Common myeloid progenitor, CD34-positive (primary cell): Measurements from ENCODE around the gene RBMXL3. TPM values are rescaled to one million over a fixed set of nuclear protein-coding genes. Genes with fewer than 3 reads are reported as not detected.

ENCODE experiments used
- CTCF ChIA-PET: fragments of 350-600 bp; sonication (Branson Sonifier 250); formaldehyde crosslinking; loops from one replicate; lab custom pipeline; 2021; ENCODE audit warnings: antibody characterized with exemption; lab: Charles Lee
- POLR2A ChIA-PET: fragments of 350-600 bp; sonication (Branson Sonifier 250); formaldehyde crosslinking; loops from one replicate; lab custom pipeline; 2021; ENCODE audit warnings: antibody characterized with exemption; lab: Charles Lee
- DNase-seq, 3 donors: peaks; one replicate each; pipeline versions ENCODE4 v3.0.0 to v3.0.0-alpha.2; 2013
- H3K27ac ChIP-seq, 2 experiments: 1 replicate in 1 of 2; 2 replicates in 1 of 2; pipeline ENCODE4 v1.7.0; 2013; ENCODE audit warnings: inconsistent platforms in 2 of 2, low read length in 2 of 2, mild to moderate bottlenecking in 2 of 2, low read depth in 1 of 2, moderate library complexity in 1 of 2; ENCODE audit not compliant: severe bottlenecking in 2 of 2, insufficient read depth in 1 of 2, poor library complexity in 1 of 2
- H3K27me3 ChIP-seq, 5 experiments: replicated peaks in 2 of 5; 1 replicate in 3 of 5; 2 replicates in 2 of 5; pipeline versions ENCODE4 v1.6.1 to v1.7.0; 2013; ENCODE audit warnings: low read length in 4 of 5, mild to moderate bottlenecking in 2 of 5, moderate library complexity in 2 of 5, inconsistent platforms in 1 of 5; ENCODE audit not compliant: insufficient read depth in 5 of 5, control insufficient read depth in 4 of 5
- H3K36me3 ChIP-seq, 4 experiments: 1 replicate in 2 of 4; 2 replicates in 2 of 4; pipeline versions ENCODE4 v1.6.1 to v1.7.0; 2013; ENCODE audit warnings: low read length in 3 of 4, control low read depth in 1 of 4, mild to moderate bottlenecking in 1 of 4; ENCODE audit not compliant: control insufficient read depth in 4 of 4, insufficient read depth in 4 of 4
- H3K4me1 ChIP-seq, 4 experiments: 1 replicate in 3 of 4; 2 replicates in 1 of 4; pipeline versions ENCODE4 v1.6.1 to v1.7.1; 2013; ENCODE audit warnings: low read length in 3 of 4, mild to moderate bottlenecking in 3 of 4, control low read depth in 1 of 4, inconsistent platforms in 1 of 4, moderate library complexity in 1 of 4; ENCODE audit not compliant: control insufficient read depth in 4 of 4, insufficient read depth in 4 of 4; ENCODE audit errors: control extremely low read depth in 1 of 4
- H3K4me3 ChIP-seq, 7 experiments: 1 replicate in 4 of 7; 2 replicates in 3 of 7; pipeline versions ENCODE4 v1.5.1 to v1.7.0; 2013; ENCODE audit warnings: mild to moderate bottlenecking in 7 of 7, low read length in 6 of 7, moderate library complexity in 6 of 7, inconsistent platforms in 2 of 7, low read depth in 2 of 7, control low read depth in 1 of 7; ENCODE audit not compliant: insufficient read depth in 4 of 7, control insufficient read depth in 1 of 7; ENCODE audit errors: extremely low read depth in 1 of 7
- H3K9me3 ChIP-seq, 5 experiments: 1 replicate in 4 of 5; 2 replicates in 1 of 5; pipeline versions ENCODE4 v1.6.1 to v1.7.1; 2013; ENCODE audit warnings: low read length in 4 of 5, mild to moderate bottlenecking in 2 of 5, inconsistent platforms in 1 of 5, low read depth in 1 of 5, moderate library complexity in 1 of 5; ENCODE audit not compliant: control insufficient read depth in 4 of 5, insufficient read depth in 2 of 5; ENCODE audit errors: control extremely low read depth in 1 of 5
- WGBS: methylation state at CpG from one replicate; pipeline ENCODE4 v1.1.5; 2013; ENCODE audit not compliant: insufficient coverage; 5-methylcytosine and 5-hydroxymethylcytosine counted together
- polyA plus RNA-seq: library from polyadenylated mRNA; unstranded; fragments of 120-200 nt; gene quantifications from one replicate; pipeline ENCODE4 v1.2.1, GENCODE V29; 2013

The RBMXL3 gene
- not detected for polyA plus RNA-seq

GRCh38 chrX:115189110-115189509 lies at the start of gene RBMXL3:
Gene RBMXL3 (plus strand): TSS chrX:115189410. CDS start chrX:115189442, 32 bp downstream.
- no peak for DNase-seq

DNA sequence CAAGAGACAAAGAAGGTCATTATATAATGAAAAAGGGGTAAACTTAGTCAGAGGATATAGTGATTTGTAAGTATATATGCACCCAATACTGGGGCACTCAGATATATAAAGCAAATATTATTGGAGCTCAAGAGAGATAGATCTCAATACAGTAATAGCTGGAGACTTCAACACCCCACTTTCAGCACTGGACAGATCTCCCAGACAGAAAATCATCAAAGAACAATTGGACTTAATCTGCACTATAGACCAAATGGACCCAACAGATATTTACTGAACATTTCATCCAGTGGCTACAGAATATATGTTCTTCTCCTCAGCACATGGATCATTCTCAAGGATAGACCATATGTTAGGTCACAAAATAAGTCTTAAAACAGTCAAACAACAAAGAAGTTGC lies 47.2 kb upstream of the RBMXL3 start:
- H3K4me1 ChIP-seq = no peaks in the 10 kb centered on the region
- H3K4me3 ChIP-seq = no peak overlapping the region
- H3K9me3 ChIP-seq = no peaks in the 10 kb centered on the region
- POLR2A ChIA-PET = no interaction called here
- CTCF ChIA-PET = interaction anchor here (1.1 kb wide), 1 partner anchor 11 kb away, joined by 3 read pairs; no protein-coding TSS in a partner anchor
- no peak overlapping the region for H3K27ac ChIP-seq
- H3K36me3 ChIP-seq = peaks cover 0 to 2% (median 0%) of the 10 kb centered on the region in 4 experiments
- DNase-seq = no peak
- H3K27me3 ChIP-seq = peaks cover 0 to 3% (median 0%) of the 10 kb centered on the region in 5 experiments

More at GRCh38 chrX:115189110-115189509, at the start of gene RBMXL3:
- POLR2A ChIA-PET = no interaction called here
- CTCF ChIA-PET = no interaction called here
- WGBS = 91% methylated on average over 16 of the region's 16 CpGs
- no peak within 1 kb of the TSS for H3K4me3 ChIP-seq
- no peaks in the 10 kb centered on the region for H3K27me3 ChIP-seq
- H3K36me3 ChIP-seq = no peaks in the 10 kb centered on the region
- H3K9me3 ChIP-seq = peaks cover 0 to 20% (median 4%) of the 10 kb centered on the region in 5 experiments
- no peaks in the 10 kb centered on the region for H3K4me1 ChIP-seq
- no peak within 1 kb of the TSS for H3K27ac ChIP-seq

DNA sequence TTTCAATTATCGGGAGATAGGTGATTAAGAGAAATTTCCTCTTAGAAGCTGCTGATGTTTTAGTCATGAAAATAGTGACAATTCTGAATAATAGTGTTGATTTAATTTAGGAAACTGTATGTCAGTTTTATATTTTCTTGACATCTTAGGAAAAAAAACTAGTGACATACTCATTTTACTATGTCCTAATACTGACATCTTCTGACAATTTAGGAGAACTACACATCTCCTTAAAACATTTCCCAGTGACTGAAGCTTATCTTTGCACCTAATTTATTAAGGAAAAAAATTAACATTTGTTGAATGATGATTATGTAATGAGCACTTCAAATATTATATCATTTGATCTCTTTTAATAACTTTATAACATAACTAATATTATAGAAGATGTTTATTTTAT lies 42.0 kb upstream of the RBMXL3 start:
- Histone ChIP-seq H3K4me3 (no peak overlapping the region), H3K9me3 (no peaks in the 10 kb centered on the region), H3K27me3 (peaks cover 0 to 5% (median 0%) of the 10 kb centered on the region in 5 experiments), H3K27ac (no peak overlapping the region), H3K36me3 (no peaks in the 10 kb centered on the region), H3K4me1 (no peaks in the 10 kb centered on the region)
- WGBS = no CpG with 5 or more reads among the region's 1 CpG
- DNase-seq = peak; percentile 2 to 44 (median 30)
- CTCF ChIA-PET = interaction anchor here (0.8 to 1.3 kb wide), 3 partner anchors 129 to 522 kb away, joined by 3 to 5 read pairs (median 3); no protein-coding TSS in a partner anchor
- POLR2A ChIA-PET = no interaction called here

DNA sequence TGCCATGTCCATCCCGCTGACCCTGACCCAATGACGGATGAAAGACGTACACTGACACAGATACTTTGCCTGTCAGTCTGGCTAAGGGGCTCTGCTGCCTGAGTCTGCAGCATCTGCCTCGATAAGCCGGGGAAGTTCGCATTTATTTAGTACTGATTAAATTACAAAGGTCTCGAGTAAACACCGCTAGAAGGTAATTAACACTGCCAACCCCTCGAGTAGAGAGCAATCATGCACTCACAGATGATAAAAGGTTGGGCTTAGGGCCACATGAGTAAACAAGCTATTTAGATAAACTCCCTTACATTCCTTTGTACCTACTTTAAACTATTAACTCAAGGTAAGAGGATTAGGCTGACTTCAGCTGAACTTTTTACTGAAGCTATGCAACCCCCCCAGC lies 16.0 kb upstream of the RBMXL3 start:
- no peak for DNase-seq
- H3K9me3 ChIP-seq = no peaks in the 10 kb centered on the region
- H3K27ac ChIP-seq = no peak overlapping the region
- WGBS = 81% methylated on average over 9 of the region's 9 CpGs
- no peaks in the 10 kb centered on the region for H3K36me3 ChIP-seq
- no peaks in the 10 kb centered on the region for H3K4me1 ChIP-seq
- ChIA-PET POLR2A (no interaction called here), CTCF (no interaction called here)
- no peak overlapping the region for H3K4me3 ChIP-seq
- H3K27me3 ChIP-seq = no peaks in the 10 kb centered on the region

DNA sequence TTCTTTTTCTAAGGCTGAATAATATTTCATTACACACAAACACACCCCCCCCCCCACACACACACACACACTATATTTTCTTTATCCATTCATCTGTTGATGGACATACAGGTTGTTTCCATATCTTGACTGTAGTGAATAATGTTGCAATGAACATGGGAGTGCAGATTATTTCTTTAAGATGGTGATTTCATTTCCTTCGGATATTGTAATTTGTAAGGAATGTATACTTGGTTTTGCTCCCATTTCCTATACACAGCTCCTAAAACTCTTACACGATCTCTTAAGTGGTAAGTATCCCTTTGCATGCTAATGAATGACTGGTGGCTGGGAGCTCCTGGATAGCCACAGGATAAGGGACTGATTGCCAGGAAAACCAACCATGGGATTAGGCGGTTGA lies 14.7 kb upstream of the RBMXL3 start:
- H3K27me3 ChIP-seq = no peaks in the 10 kb centered on the region
- no peak overlapping the region for H3K4me3 ChIP-seq
- no peaks in the 10 kb centered on the region for H3K9me3 ChIP-seq
- H3K36me3 ChIP-seq = no peaks in the 10 kb centered on the region
- H3K27ac ChIP-seq = no peak overlapping the region
- WGBS = 83% methylated on average over 1 of the region's 3 CpGs
- H3K4me1 ChIP-seq = no peaks in the 10 kb centered on the region
- CTCF ChIA-PET = no interaction called here
- POLR2A ChIA-PET = no interaction called here
- no peak for DNase-seq

GRCh38 chrX:115177932-115178331 lies 11.3 kb upstream of the RBMXL3 start:
- Histone ChIP-seq H3K27ac (no peak overlapping the region), H3K4me1 (no peaks in the 10 kb centered on the region), H3K9me3 (no peaks in the 10 kb centered on the region), H3K36me3 (no peaks in the 10 kb centered on the region), H3K4me3 (no peak overlapping the region), H3K27me3 (no peaks in the 10 kb centered on the region)
- ChIA-PET POLR2A (no interaction called here), CTCF (no interaction called here)
- 83% methylated on average over 1 of the region's 4 CpGs for WGBS
- DNase-seq = no peak

- Histone ChIP-seq H3K4me3 (no peak overlapping the region), H3K27ac (no peak overlapping the region), H3K27me3 (peaks cover 0 to 1% (median 0%) of the 10 kb centered on the region in 5 experiments), H3K9me3 (no peaks in the 10 kb centered on the region), H3K36me3 (no peaks in the 10 kb centered on the region), H3K4me1 (no peaks in the 10 kb centered on the region)
- 80% methylated on average over 1 of the region's 1 CpG for WGBS
- no peak for DNase-seq
- POLR2A ChIA-PET = no interaction called here
- CTCF ChIA-PET = no interaction called here
Observed at GRCh38 chrX:115178473-115178872, 10.7 kb upstream of the RBMXL3 start.
